UCSD-AML1 (cell line): ENCODE results near the gene CPLANE1.
"Not testable (repeated sequence)": the region's sequence is repeated elsewhere in the genome, so short reads cannot be mapped to it uniquely, and the experiment has no call there.

ENCODE experiments used
- DNase-seq: peaks from one replicate; lab custom pipeline; 2025; ENCODE audit not compliant: unreplicated experiment; lab: John Stamatoyannopoulos, UW

The CPLANE1 gene

DNA sequence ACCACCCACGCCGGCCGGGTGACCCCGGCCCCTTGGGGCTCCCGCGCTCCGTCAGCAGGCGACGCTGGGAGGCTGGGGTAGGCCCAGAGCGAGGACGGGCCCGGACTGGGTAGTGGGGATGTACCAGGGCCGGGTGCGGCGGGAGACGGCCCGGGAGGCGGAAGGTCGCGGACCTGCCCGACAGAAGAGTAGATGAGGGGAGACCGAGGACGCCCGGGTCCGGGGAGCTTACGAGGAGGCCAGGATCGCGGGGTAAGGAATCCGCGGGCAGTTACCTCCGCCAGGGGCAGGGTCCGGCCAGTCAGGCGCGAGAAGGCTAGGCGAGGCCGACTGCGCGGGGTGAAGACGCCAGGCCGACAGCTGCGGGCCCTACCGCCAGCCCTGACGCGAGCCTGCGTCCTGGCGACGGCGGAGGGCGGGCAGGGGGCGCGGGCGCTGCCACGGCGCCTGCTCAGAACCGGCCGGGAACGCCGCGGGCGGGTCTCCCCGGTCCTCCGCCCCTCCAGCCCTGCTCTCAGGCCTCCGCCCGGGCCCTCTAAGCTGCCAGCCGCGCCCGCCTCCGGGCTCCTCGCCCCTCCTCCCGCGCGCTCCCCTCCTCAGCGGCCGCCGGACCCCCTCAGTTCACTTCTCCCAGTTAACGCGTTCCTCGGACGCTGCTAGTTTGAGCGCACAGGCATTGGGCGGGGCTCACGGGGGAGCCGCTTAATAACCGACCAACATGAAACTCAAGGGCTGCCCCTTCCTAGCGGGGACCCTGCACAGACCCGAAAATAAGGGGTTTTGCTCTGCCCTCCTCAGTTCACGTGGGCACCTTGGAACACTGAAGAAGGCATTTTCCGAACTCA, at the start of gene CPLANE1:
CPLANE1 (minus strand) TSS at position 407 of the 845 bp plus-strand sequence. CDS start 1,678 bp downstream, outside the sequence.
- DNase-seq: peak; percentile 82

- DNase-seq: not testable (repeated sequence)
These were observed 47.1 kb upstream of the CPLANE1 start for GRCh38 chr5:37296313-37296712.

- DNase-seq: no peak
These were observed 34.1 kb upstream of the CPLANE1 start for GRCh38 chr5:37283214-37283820.

DNA sequence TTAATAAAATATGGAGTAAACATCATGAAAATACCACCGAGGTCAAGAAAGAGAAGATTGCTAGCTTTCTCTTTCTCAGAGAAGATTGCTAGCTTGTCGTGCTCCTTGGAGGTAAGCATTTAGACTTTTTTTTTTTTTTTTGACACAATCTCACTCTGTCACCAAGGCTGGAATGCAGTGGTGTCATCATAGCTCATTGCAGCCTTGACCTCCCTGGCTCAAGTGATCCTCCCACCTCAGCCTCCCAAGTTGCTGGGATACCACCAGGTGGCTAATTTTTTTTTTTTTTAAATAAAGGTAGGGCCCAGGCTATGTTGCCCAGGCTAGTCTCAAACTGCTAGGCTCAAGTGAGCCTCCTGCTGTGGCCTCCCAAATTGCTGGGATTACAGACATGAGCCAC, 26.3 kb upstream of the CPLANE1 start:
- no peak for DNase-seq

DNA sequence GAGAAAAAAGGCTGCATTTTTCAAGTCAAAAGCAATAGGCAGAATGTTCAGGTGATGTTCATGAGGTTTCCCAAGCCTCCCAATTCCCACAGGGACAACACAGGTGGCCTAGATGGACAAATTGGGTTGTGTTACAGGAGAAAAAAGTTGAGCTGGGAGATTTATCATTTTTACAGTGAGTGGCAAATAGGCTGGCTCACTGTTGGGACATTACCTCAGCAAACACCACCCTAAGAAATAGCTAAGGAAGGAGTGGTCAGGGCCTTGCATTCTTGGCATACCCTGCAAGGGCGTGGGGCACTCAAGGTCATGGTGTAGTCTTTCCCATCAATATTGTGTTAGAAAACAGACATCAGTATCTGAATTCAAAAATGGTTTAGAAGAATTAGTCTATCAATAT, 23.3 kb upstream of the CPLANE1 start:
- no peak for DNase-seq

GRCh38 chr5:37268100-37268499, 18.9 kb upstream of the CPLANE1 start:
- not testable (repeated sequence) for DNase-seq

GRCh38 chr5:37255774-37256358, 6.7 kb upstream of the CPLANE1 start:
- no peak for DNase-seq

- no peak for DNase-seq
These were observed 5.4 kb upstream of the CPLANE1 start for GRCh38 chr5:37254581-37254980.

DNA sequence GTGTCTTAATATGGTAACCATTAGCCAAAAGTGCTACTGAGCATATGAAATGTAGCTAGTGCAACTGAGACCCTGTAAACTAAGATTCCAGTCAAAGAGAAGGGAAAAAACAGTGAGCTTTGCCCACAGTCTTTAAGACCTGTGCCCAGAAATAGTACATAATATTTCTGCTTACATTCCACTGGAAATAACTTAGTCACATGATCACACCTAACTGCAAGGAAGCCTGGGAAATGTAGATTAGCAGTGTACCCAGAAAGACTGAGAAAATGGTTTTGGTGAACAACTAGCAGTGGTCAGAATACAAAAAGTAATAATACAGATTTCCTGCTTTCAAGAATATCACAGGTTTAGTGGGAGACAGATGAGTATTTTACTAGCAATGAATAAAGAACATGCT, 2.5 kb upstream of the CPLANE1 start:
- no peak for DNase-seq

DNA sequence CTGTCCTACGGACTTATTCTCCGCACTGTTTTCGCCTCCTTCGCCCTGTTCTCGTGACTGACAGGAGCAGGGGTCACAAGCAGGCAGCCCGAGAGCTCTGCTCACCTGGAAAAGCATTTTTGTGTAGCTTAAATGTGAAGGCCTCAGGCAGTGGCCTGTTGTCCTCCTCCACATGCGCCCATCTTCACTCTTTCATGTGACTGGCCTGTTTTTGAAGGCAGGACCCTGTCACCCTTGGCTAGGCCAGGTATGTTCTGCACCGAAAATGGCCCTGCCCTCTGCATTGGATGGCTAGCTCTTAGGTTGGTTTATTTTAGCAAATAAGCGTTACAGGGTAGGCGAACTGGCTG, 614 bp upstream of the CPLANE1 start:
- no peak for DNase-seq

- DNase-seq: no peak
These were observed 681 bp downstream of the CPLANE1 start for GRCh38 chr5:37248421-37248969.

DNA sequence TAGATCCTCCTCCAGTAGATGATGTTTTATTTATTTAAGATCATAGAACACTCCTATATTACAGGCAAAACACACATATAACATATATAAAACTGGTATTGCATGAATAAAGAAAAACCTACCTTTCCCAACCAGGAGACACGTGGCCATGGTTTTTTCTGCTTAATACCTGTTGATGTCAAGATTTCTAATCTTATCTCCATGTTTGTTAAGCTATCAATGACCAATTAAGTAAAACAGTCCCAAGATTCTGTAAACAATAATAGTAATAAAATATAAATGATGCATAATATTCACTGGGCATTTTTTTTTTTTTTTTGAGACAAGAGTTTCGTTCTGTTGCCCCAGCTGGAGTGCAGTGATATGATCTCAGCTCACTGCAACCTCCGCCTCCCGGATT, 1.7 kb downstream of the CPLANE1 start:
- DNase-seq: no peak

DNA sequence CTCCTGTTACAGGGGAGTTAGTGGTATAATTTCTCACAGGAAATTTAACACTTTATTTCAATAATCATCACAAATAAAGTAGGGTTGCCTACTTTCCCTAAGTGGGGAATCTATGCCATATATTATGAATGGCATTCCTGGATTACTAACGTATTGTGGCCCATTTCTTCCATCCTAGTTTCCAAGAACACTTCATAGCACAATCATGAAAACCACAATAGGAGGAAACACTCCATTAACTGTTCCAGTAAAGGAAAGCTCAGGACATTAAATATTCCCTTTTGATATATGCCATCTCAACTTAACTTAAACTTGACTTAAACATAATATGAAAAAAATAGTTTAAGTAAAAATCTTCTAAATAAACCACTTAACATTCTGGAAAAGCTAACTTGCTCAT, 2.1 kb downstream of the CPLANE1 start:
- DNase-seq: no peak

DNA sequence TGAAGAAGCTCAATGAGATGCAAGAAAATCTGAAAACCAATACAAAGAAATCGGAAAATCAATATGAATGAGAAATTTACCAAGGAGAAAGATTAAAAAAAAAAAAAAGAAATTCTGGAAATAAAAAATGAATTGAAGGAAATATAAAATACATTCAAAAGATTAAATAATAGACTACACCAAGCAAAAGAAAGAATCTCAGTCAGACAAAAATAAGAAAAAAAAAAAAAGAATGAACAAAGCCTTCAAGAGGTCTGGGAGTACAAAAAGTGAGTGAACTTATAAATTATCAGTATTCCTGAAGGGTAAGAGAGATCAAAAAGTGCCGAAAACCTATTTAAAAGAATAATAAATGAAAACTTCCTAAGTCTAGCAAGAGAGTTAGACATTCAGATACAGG, 14.9 kb downstream of the CPLANE1 start:
- no peak for DNase-seq

DNA sequence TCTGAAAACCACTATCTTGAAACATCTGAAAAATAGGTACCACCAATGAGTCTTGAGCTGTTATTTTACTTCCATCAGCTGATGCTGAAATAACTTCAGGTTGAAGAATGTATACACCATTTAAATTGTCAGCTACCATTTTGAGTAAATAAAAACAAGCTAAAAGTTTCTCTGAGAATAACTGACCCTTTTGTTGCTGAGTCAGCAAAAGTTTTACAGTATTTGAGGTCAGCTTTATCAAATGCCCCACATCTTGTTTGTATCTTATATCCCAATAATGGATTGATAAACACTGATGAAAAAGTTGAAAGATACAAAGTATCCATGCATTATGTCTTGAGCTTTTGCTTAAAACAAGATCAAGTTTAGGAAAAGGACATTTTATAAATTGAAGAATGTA, 22.8 kb downstream of the CPLANE1 start:
- no peak for DNase-seq

DNA sequence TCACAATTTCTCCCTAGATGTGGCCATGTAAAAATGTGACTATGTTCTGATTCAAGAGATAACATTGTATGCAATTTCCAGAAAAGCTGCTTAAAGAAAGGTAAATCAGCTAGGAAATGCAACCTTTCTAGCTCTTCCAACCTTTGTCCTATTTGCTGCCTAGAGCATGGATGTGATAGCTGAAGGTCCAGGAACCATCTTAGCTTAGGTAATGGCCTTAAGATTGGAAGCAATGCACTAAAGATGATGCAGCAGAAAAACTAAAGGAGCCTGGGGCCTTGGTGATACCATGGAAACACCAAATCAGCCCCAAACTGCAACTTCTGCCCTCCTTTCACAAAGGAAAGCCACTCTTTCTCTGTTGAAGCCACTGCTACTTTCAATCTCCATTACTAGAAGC, 27.0 kb downstream of the CPLANE1 start:
- DNase-seq: no peak

DNA sequence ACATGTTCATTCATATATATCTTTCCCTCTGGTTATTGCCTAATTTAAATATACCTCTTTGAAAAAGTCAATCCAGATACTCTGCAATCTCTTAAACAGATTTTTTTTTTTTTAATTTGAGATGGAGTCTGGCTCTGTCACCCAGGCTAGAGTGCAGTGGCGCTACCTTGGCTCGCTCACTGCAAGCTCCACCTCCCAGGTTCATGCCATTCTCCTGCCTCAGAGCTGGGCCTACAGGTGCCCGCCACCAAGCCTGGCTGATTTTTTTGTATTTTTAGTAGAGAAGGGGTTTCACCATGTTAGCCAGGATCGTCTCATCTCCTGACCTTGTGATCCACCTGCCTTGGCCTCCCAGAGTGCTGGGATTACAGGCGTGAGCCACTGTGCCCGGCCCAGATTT, 28.8 kb downstream of the CPLANE1 start:
- not testable (repeated sequence) for DNase-seq

GRCh38 chr5:37219384-37219783, 29.8 kb downstream of the CPLANE1 start:
- DNase-seq: not testable (repeated sequence)

GRCh38 chr5:37217976-37218375, 31.2 kb downstream of the CPLANE1 start:
- DNase-seq: no peak

GRCh38 chr5:37214550-37214949, 34.6 kb downstream of the CPLANE1 start:
- no peak for DNase-seq

- no peak for DNase-seq
These were observed 37.1 kb downstream of the CPLANE1 start for GRCh38 chr5:37212096-37212495.

DNA sequence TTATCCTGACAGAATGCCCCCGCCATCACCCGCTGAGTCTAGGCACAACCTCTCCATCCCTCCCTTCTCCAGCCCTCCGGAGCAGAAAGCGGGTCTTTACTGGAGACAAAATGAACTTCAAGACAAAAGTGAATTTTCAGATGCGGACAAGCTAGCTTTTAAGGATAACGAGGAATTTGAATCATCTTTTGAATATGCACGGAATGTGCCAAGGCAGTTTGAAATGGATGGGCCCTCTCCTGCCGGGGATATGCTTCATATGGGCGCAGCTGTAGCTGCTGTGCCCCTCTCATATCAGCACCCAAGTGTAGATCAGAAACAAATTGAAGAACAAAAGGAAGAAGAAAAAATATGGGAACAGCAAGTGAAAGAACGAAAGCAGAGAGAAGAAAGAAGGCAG, 37.5 kb downstream of the CPLANE1 start:
- no peak for DNase-seq
